WTC11 (cell line): ENCODE data around the gene CDK2. TPM values are rescaled to one million over a fixed set of nuclear protein-coding genes. Genes with fewer than 3 reads are reported as not detected.

Experiments
- ATAC-seq: fragments of 200-7000 bp; cut with Tn5 transposase; 2 replicates; pipeline ENCODE4 v1.10.0; 2021; ENCODE audit warnings: mild to moderate bottlenecking, moderate library complexity
- CTCF ChIA-PET: fragments of 300-600 bp; sonication (Branson Sonifier 250); formaldehyde crosslinking; loops from one replicate; lab custom pipeline; 2021; ENCODE audit warnings: antibody characterized with exemption; lab: Charles Lee
- POLR2A ChIA-PET: fragments of 350-600 bp; sonication (Branson Sonifier 250); formaldehyde crosslinking; loops from one replicate; lab custom pipeline; 2021; ENCODE audit warnings: antibody characterized with exemption; lab: Charles Lee
- DNase-seq: peaks from one replicate; pipeline ENCODE4 v3.0.0; 2021; ENCODE audit warnings: low spot score
- H3K27ac Mint-ChIP-seq: 2 replicates; pipeline ENCODE4 v1.8.0; 2021; ENCODE audit warnings: mixed read lengths
- H3K27me3 Mint-ChIP-seq: 2 replicates; pipeline ENCODE4 v1.8.0; 2021; ENCODE audit warnings: low read depth, mild to moderate bottlenecking, moderate library complexity, mixed read lengths
- H3K36me3 Mint-ChIP-seq: 2 replicates; pipeline ENCODE4 v1.8.0; 2021; ENCODE audit warnings: mixed read lengths
- H3K4me1 Mint-ChIP-seq: 2 replicates; pipeline ENCODE4 v1.8.0; 2022; ENCODE audit warnings: mixed read lengths
- H3K4me3 Mint-ChIP-seq: 2 replicates; pipeline ENCODE4 v1.8.0; 2021; ENCODE audit warnings: mild to moderate bottlenecking, moderate library complexity, mixed read lengths
- H3K9me3 Mint-ChIP-seq: 2 replicates; pipeline ENCODE4 v1.8.0; 2021; ENCODE audit warnings: mixed read lengths
- ARID4B ChIP-seq: sonication (generic); formaldehyde crosslinking; IDR thresholded peaks from 2 replicates; pipeline ENCODE4 v1.8.0; 2023; ENCODE audit warnings: missing genetic modification reagents, mild to moderate bottlenecking, borderline replicate concordance
- CDX4 ChIP-seq: fragments of 250-450 bp; sonication (Bioruptor Pico); IDR thresholded peaks from 2 replicates; pipeline ENCODE4 v1.9.0; 2021; ENCODE audit warnings: moderate library complexity, mild to moderate bottlenecking, inconsistent platforms, borderline replicate concordance
- CREB1 ChIP-seq: sonication (generic); formaldehyde crosslinking; IDR thresholded peaks from 2 replicates; pipeline ENCODE4 v1.8.0; 2023; ENCODE audit warnings: mild to moderate bottlenecking, missing genetic modification reagents
- JUN ChIP-seq: sonication (generic); formaldehyde crosslinking; IDR thresholded peaks from 2 replicates; pipeline ENCODE4 v1.8.0; 2023; ENCODE audit warnings: mild to moderate bottlenecking, missing genetic modification reagents
- KAT7 ChIP-seq: sonication (generic); formaldehyde crosslinking; IDR thresholded peaks from 2 replicates; pipeline ENCODE4 v1.8.1; 2023; ENCODE audit warnings: missing genetic modification reagents, mild to moderate bottlenecking, borderline replicate concordance
- RELA ChIP-seq: sonication (generic); formaldehyde crosslinking; IDR thresholded peaks from 2 replicates; pipeline ENCODE4 v1.8.1; 2022; ENCODE audit warnings: missing genetic modification reagents, mild to moderate bottlenecking, borderline replicate concordance
- SOX15 ChIP-seq: fragments of 250-450 bp; sonication (Bioruptor Pico); IDR thresholded peaks from 2 replicates; pipeline ENCODE4 v1.9.0; 2021; ENCODE audit warnings: mild to moderate bottlenecking
- SP1 ChIP-seq: sonication (generic); formaldehyde crosslinking; conservative IDR thresholded peaks from 2 replicates; pipeline ENCODE4 v1.8.1; 2022; ENCODE audit warnings: missing genetic modification reagents
- STAT6 ChIP-seq: sonication (generic); formaldehyde crosslinking; conservative IDR thresholded peaks from 2 replicates; pipeline ENCODE4 v1.8.1; 2023; ENCODE audit warnings: mild to moderate bottlenecking, low read depth, missing genetic modification reagents, moderate library complexity
- TCF7 ChIP-seq: sonication (generic); formaldehyde crosslinking; IDR thresholded peaks from 2 replicates; pipeline ENCODE4 v1.8.0; 2022; ENCODE audit warnings: mild to moderate bottlenecking, low read depth, missing genetic modification reagents, moderate library complexity
- ZMAT4 ChIP-seq: fragments of 250-450 bp; sonication (Bioruptor Pico); IDR thresholded peaks from 2 replicates; pipeline ENCODE4 v1.9.0; 2021; ENCODE audit warnings: mild to moderate bottlenecking
- ZNF425 ChIP-seq: fragments of 250-450 bp; sonication (Bioruptor Pico); conservative IDR thresholded peaks from 2 replicates; pipeline ENCODE4 v1.9.0; 2021; ENCODE audit warnings: mild to moderate bottlenecking
- total RNA-seq: library from RNA; stranded (reverse); gene quantifications from 3 replicates; pipeline ENCODE4 v1.2.3, GENCODE V29; 2021
- TF ChIP-seq, protein P1 (sequence below): sonication (generic); formaldehyde crosslinking; IDR thresholded peaks from 2 replicates; pipeline ENCODE4 v1.8.1; 2022; ENCODE audit warnings: mild to moderate bottlenecking, moderate library complexity, missing genetic modification reagents
- TF ChIP-seq, protein P2 (sequence below): fragments of 250-450 bp; sonication (Bioruptor Pico); IDR thresholded peaks from 2 replicates; pipeline ENCODE4 v1.8.0; 2021; ENCODE audit warnings: mild to moderate bottlenecking

The CDK2 gene
- total RNA-seq, 1 experiment from 2014 or later = 43.1 TPM

- TF ChIP-seq, protein P1, sequence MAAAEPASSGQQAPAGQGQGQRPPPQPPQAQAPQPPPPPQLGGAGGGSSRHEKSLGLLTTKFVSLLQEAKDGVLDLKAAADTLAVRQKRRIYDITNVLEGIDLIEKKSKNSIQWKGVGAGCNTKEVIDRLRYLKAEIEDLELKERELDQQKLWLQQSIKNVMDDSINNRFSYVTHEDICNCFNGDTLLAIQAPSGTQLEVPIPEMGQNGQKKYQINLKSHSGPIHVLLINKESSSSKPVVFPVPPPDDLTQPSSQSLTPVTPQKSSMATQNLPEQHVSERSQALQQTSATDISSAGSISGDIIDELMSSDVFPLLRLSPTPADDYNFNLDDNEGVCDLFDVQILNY (CRISPR knock-in tag) = no peak
Measured at GRCh38 chr12:55991110-55991509, 24.5 kb downstream of the CDK2 start (continued).

GRCh38 chr12:55993230-55993853, 26.7 kb downstream of the CDK2 start:
- no peak overlapping the region; the same call in 1 of the 2 replicates for H3K27ac Mint-ChIP-seq
- ChIA-PET POLR2A (no interaction called here), CTCF (interaction anchor here (1.2 kb wide), 1 partner anchor 256 kb away, joined by 3 read pairs; no protein-coding TSS in a partner anchor)
- H3K9me3 Mint-ChIP-seq = no peaks in the 10 kb centered on the region
- H3K4me3 Mint-ChIP-seq = no peak overlapping the region
- TF ChIP-seq STAT6 (CRISPR knock-in tag) = no peak
- TF ChIP-seq RELA (CRISPR knock-in tag) = no peak
- no peak for TF ChIP-seq KAT7 (CRISPR knock-in tag)
- TF ChIP-seq TCF7 (CRISPR knock-in tag) = no peak
- TF ChIP-seq, protein P2, sequence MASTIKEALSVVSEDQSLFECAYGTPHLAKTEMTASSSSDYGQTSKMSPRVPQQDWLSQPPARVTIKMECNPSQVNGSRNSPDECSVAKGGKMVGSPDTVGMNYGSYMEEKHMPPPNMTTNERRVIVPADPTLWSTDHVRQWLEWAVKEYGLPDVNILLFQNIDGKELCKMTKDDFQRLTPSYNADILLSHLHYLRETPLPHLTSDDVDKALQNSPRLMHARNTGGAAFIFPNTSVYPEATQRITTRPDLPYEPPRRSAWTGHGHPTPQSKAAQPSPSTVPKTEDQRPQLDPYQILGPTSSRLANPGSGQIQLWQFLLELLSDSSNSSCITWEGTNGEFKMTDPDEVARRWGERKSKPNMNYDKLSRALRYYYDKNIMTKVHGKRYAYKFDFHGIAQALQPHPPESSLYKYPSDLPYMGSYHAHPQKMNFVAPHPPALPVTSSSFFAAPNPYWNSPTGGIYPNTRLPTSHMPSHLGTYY (CRISPR knock-in tag) = no peak
- no peak for TF ChIP-seq SOX15 (CRISPR knock-in tag)
- TF ChIP-seq CREB1 (CRISPR knock-in tag) = no peak
- TF ChIP-seq SP1 (CRISPR knock-in tag) = no peak
- TF ChIP-seq ZNF425 (CRISPR knock-in tag) = no peak
- no peak for TF ChIP-seq CDX4
- TF ChIP-seq JUN = no peak
- no peak for TF ChIP-seq ZMAT4 (CRISPR knock-in tag)
- no peak for TF ChIP-seq ARID4B (CRISPR knock-in tag)
- no peak for ATAC-seq
- H3K27me3 Mint-ChIP-seq = no peaks in the 10 kb centered on the region
- H3K36me3 Mint-ChIP-seq = peaks cover 46% of the 10 kb centered on the region
- no peak for DNase-seq
- H3K4me1 Mint-ChIP-seq = 0 out of 2 replicates have a peak, but pooled peaks cover 7% of the 10 kb centered on the region
